Upper lobe of left lung (tissue), 6 donors: ENCODE results near the gene RFX2. TPM values are rescaled to one million over a fixed set of nuclear protein-coding genes. Genes with fewer than 3 reads are reported as not detected.
"Not testable (repeated sequence)": the region's sequence is repeated elsewhere in the genome, so short reads cannot be mapped to it uniquely, and the experiment has no call there.

ENCODE experiments used
- ATAC-seq, 2 donors: fragments of 200-7000 bp; cut with Tn5 transposase; one replicate each; pipeline ENCODE4 v1.9.1; 2022; ENCODE audit warnings: mild to moderate bottlenecking in 2 of 2, moderate library complexity in 2 of 2; ENCODE audit not compliant: low FRiP score in 2 of 2
- DNase-seq, 2 donors: peaks; one replicate each; pipeline ENCODE4 v3.0.0-alpha.2; 2019 to 2020
- H3K27ac ChIP-seq, 4 donors: fragments of 200-600 bp; sonication (generic); one replicate each; pipeline ENCODE4 v1.5.1; 2016 to 2019
- H3K27me3 ChIP-seq, 4 donors: fragments of 200-600 bp; sonication (generic); one replicate each; pipeline ENCODE4 v1.5.1; 2017 to 2019
- H3K36me3 ChIP-seq, 4 donors: fragments of 200-600 bp; sonication (generic); one replicate each; pipeline ENCODE4 v1.5.1; 2016 to 2019
- H3K4me1 ChIP-seq, 4 donors: fragments of 200-600 bp; sonication (generic); one replicate each; pipeline ENCODE4 v1.5.1; 2018 to 2019
- H3K4me3 ChIP-seq, 4 donors: fragments of 200-600 bp; sonication (generic); one replicate each; pipeline ENCODE4 v1.5.1; 2017 to 2019; ENCODE audit warnings: mild to moderate bottlenecking in 2 of 4, moderate library complexity in 1 of 4
- H3K9me3 ChIP-seq, 4 donors: fragments of 200-600 bp; sonication (generic); one replicate each; pipeline ENCODE4 v1.5.1; 2018 to 2019
- EP300 ChIP-seq, 4 donors: sonication (generic); formaldehyde crosslinking; IDR thresholded peaks; one replicate each; pipeline ENCODE4 v1.5.1; 2017; ENCODE audit warnings: antibody characterized with exemption in 4 of 4, control low read depth in 2 of 4
- POLR2A ChIP-seq, 4 donors: fragments of 450-650 bp; IDR thresholded peaks; one replicate each; pipeline ENCODE4 v1.5.1; 2016 to 2017; ENCODE audit warnings: antibody characterized with exemption in 4 of 4, mild to moderate bottlenecking in 2 of 4
- POLR2AphosphoS5 ChIP-seq, 2 donors: sonication (generic); formaldehyde crosslinking; IDR thresholded peaks; one replicate each; pipeline ENCODE4 v1.5.1; 2017; ENCODE audit warnings: antibody characterized with exemption in 2 of 2
- WGBS, 2 donors: methylation state at CpG; one replicate each; pipeline ENCODE4 v1.1.5; 2017 to 2018; 5-methylcytosine and 5-hydroxymethylcytosine counted together
- total RNA-seq, 6 donors: library from RNA; depleted of rRNA in 4 of 6; stranded (reverse); fragments of >200 nt in 4 of 6; gene quantifications; one replicate each; pipeline versions ENCODE4 v1.1.0 to v1.2.1, GENCODE V29; 2016 to 2021
- TF ChIP-seq, protein P1 (sequence below), 6 experiments: fragments of 450-650 bp in 4 of 6; fragments of 200-600 bp in 2 of 6; sonication (generic) in 2 of 6; IDR thresholded peaks; one replicate each; pipeline ENCODE4 v1.5.1; 2016 to 2019; ENCODE audit warnings: antibody characterized with exemption in 6 of 6
- donor health status: DM: no; HTN: no; CAD: no; lungs with moderate emphysema.
- donor health status: DM: no; HTN: yes; CAD: no; lungs with severe emphysema.

The RFX2 gene
- total RNA-seq, 6 donors from 2014 or later: 14.3 to 111 (median 28.6) TPM

- Histone ChIP-seq H3K4me1 (peaks cover 5 to 17% (median 10%) of the 10 kb centered on the region in 4 donors), H3K27me3 (no peaks in the 10 kb centered on the region), H3K9me3 (no peaks in the 10 kb centered on the region), H3K36me3 (no peaks in the 10 kb centered on the region), H3K27ac (peak overlapping the region in 3 of 4 donors; percentile 3 to 12 (median 10)), H3K4me3 (no peak overlapping the region)
- DNase-seq (no peak), ATAC-seq (no peak)
- TF ChIP-seq POLR2A (IDR thresholded peaks at IDR 0.05) (no peak), EP300 (IDR thresholded peaks at IDR 0.05) (no peak), POLR2AphosphoS5 (IDR thresholded peaks at IDR 0.05) (no peak)
- TF ChIP-seq, protein P1, sequence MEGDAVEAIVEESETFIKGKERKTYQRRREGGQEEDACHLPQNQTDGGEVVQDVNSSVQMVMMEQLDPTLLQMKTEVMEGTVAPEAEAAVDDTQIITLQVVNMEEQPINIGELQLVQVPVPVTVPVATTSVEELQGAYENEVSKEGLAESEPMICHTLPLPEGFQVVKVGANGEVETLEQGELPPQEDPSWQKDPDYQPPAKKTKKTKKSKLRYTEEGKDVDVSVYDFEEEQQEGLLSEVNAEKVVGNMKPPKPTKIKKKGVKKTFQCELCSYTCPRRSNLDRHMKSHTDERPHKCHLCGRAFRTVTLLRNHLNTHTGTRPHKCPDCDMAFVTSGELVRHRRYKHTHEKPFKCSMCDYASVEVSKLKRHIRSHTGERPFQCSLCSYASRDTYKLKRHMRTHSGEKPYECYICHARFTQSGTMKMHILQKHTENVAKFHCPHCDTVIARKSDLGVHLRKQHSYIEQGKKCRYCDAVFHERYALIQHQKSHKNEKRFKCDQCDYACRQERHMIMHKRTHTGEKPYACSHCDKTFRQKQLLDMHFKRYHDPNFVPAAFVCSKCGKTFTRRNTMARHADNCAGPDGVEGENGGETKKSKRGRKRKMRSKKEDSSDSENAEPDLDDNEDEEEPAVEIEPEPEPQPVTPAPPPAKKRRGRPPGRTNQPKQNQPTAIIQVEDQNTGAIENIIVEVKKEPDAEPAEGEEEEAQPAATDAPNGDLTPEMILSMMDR (IDR thresholded peaks at IDR 0.05): no peak
- WGBS, 2 donors: 82 to 84% methylated on average over 7 of the region's 7 CpGs
Measured at GRCh38 chr19:6074709-6075403, 35.4 kb downstream of the RFX2 start.

GRCh38 chr19:6073858-6074708, 36.2 kb downstream of the RFX2 start:
- H3K27me3 ChIP-seq: no peaks in the 10 kb centered on the region
- peak overlapping the region in 2 of 4 donors; percentile 3 to 10 for H3K27ac ChIP-seq
- ATAC-seq: no peak
- H3K9me3 ChIP-seq: no peaks in the 10 kb centered on the region
- TF ChIP-seq EP300 (IDR thresholded peaks at IDR 0.05): no peak
- TF ChIP-seq POLR2A (IDR thresholded peaks at IDR 0.05): no peak
- no peak for TF ChIP-seq POLR2AphosphoS5 (IDR thresholded peaks at IDR 0.05)
- TF ChIP-seq, protein P1 (IDR thresholded peaks at IDR 0.05): no peak
- no peaks in the 10 kb centered on the region for H3K36me3 ChIP-seq
- 92 to 94% methylated on average over 10 to 17 of the region's 17 CpGs for WGBS, 2 donors
- no peak for DNase-seq
- peaks cover 5 to 17% (median 10%) of the 10 kb centered on the region in 4 donors for H3K4me1 ChIP-seq
- no peak overlapping the region for H3K4me3 ChIP-seq

GRCh38 chr19:6073233-6073632, 37.1 kb downstream of the RFX2 start:
- ATAC-seq, H3K36me3 ChIP-seq, H3K27ac ChIP-seq, DNase-seq, H3K27me3 ChIP-seq, H3K9me3 ChIP-seq, H3K4me3 ChIP-seq: not testable (repeated sequence)
- WGBS, 2 donors: 83 to 88% methylated on average over 7 to 10 of the region's 10 CpGs
- peaks cover 5 to 24% (median 13%) of the 10 kb centered on the region in 4 donors for H3K4me1 ChIP-seq

- no peaks in the 10 kb centered on the region for H3K27me3 ChIP-seq
- no peaks in the 10 kb centered on the region for H3K9me3 ChIP-seq
- WGBS, 2 donors: 81 to 89% methylated on average over 8 of the region's 8 CpGs
- TF ChIP-seq, protein P1 (IDR thresholded peaks at IDR 0.05): no peak
- no peak for TF ChIP-seq POLR2AphosphoS5 (IDR thresholded peaks at IDR 0.05)
- no peak for TF ChIP-seq EP300 (IDR thresholded peaks at IDR 0.05)
- no peak for TF ChIP-seq POLR2A (IDR thresholded peaks at IDR 0.05)
- DNase-seq: no peak
- ATAC-seq: peak in 1 of 2 donors; percentile 30
- no peak overlapping the region for H3K4me3 ChIP-seq
- peaks cover 10 to 32% (median 20%) of the 10 kb centered on the region in 4 donors for H3K4me1 ChIP-seq
- peak overlapping the region in 1 of 4 donors; percentile 48 for H3K27ac ChIP-seq
- no peaks in the 10 kb centered on the region for H3K36me3 ChIP-seq
Measured at GRCh38 chr19:6071875-6072274, 38.4 kb downstream of the RFX2 start.

DNA sequence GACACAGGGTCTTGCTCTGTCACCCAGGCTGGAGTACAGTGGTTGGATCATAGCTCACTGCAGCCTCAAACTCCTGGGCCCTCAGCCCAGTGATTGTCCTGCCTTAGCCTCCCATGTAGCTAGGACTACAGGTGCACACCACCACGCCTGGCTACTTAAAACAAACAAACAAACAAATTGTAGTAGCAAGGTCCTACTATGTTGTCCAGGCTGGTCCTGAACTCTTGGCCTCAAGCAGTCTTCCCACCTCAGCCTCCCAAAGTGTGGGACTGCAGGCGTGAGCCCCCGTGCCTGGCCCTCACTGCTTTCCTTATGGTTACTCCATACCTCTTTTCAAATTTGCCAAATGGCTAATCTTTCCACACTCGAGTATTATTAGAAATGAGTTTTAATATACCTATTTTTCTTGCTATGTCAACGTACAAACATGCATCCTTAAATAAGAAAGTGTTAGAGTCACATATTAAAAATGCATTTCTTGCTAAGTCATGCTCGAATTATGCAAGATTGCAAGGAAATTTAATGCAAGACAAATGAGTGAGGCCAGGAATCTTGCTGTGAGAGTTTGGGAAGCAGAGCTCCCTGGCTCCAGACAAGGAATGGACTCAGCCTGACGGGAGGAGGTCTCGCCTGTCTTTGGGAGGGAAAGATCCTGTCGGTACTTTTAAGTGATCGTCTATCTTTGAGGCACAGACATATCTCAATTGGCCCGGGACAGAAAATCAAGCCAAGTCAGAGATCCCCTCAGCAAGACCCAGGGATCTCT, 39.4 kb downstream of the RFX2 start:
- H3K27me3 ChIP-seq: no peaks in the 10 kb centered on the region
- TF ChIP-seq EP300 (IDR thresholded peaks at IDR 0.05) (no peak), POLR2AphosphoS5 (IDR thresholded peaks at IDR 0.05) (no peak), POLR2A (IDR thresholded peaks at IDR 0.05) (no peak)
- TF ChIP-seq, protein P1 (IDR thresholded peaks at IDR 0.05): no peak
- 78 to 83% methylated on average over 11 of the region's 11 CpGs for WGBS, 2 donors
- ATAC-seq: peak in 1 of 2 donors; percentile 53
- no peaks in the 10 kb centered on the region for H3K9me3 ChIP-seq
- no peak for DNase-seq
- H3K36me3 ChIP-seq: no peaks in the 10 kb centered on the region
- H3K4me3 ChIP-seq: no peak overlapping the region
- H3K27ac ChIP-seq: peak overlapping the region in 2 of 4 donors; percentile 3 to 48
- peaks cover 19 to 32% (median 28%) of the 10 kb centered on the region in 4 donors for H3K4me1 ChIP-seq
